ENCODE data around the gene TFPI.
A peak's percentile ranks its signal among the peaks of the same experiment; 100 is the strongest.

DNA sequence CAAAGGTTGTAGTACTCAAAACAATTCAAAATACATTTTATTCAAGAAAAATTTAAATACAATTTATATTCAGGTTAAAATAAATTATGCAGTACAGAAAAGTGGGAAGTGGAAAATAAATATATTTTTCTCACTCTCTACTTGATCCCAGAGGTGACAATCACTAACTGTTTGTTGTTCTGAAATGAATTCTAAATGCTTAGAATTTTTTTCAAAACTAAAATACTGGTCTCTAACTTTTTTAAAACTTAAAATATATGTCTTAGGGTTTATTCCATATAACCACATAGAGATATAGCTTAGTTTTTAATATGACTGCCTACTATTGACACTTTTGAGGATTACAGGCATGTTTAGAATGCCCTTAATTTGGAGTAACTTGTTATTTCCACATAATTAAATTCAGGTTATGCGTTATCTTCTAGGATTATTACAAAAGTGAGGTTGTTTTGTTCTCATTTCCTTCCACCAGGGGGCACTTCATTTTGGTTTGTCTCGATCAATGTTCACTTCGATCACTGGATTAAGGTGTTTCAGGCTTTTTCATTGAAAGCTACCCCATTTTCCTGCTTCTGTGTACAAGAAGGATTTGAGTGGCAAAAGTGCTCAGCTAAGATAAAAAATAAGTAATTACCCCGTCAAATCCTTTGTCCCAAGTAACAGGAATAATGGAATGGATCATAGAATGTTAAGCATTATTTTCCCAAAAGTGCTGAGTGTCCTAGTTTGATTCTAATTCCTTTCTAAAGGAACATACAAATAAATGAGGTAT lies 27.1 kb upstream of the TFPI start:
- TF ChIP-seq, protein P1, sequence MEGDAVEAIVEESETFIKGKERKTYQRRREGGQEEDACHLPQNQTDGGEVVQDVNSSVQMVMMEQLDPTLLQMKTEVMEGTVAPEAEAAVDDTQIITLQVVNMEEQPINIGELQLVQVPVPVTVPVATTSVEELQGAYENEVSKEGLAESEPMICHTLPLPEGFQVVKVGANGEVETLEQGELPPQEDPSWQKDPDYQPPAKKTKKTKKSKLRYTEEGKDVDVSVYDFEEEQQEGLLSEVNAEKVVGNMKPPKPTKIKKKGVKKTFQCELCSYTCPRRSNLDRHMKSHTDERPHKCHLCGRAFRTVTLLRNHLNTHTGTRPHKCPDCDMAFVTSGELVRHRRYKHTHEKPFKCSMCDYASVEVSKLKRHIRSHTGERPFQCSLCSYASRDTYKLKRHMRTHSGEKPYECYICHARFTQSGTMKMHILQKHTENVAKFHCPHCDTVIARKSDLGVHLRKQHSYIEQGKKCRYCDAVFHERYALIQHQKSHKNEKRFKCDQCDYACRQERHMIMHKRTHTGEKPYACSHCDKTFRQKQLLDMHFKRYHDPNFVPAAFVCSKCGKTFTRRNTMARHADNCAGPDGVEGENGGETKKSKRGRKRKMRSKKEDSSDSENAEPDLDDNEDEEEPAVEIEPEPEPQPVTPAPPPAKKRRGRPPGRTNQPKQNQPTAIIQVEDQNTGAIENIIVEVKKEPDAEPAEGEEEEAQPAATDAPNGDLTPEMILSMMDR (IDR thresholded peaks at IDR 0.05): peak; percentile 80
- no peak for TF ChIP-seq ATF1 (CRISPR knock-in tag; IDR thresholded peaks at IDR 0.05)
- TF ChIP-seq, protein P2, sequence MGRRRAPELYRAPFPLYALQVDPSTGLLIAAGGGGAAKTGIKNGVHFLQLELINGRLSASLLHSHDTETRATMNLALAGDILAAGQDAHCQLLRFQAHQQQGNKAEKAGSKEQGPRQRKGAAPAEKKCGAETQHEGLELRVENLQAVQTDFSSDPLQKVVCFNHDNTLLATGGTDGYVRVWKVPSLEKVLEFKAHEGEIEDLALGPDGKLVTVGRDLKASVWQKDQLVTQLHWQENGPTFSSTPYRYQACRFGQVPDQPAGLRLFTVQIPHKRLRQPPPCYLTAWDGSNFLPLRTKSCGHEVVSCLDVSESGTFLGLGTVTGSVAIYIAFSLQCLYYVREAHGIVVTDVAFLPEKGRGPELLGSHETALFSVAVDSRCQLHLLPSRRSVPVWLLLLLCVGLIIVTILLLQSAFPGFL (CRISPR knock-in tag; IDR thresholded peaks at IDR 0.05; ENCODE audit: borderline replicate concordance): no peak
- no peak for TF ChIP-seq USF2 (CRISPR knock-in tag; IDR thresholded peaks at IDR 0.05)
- TF ChIP-seq NR2C2 (CRISPR knock-in tag; IDR thresholded peaks at IDR 0.05): no peak
- TF ChIP-seq, protein P3, sequence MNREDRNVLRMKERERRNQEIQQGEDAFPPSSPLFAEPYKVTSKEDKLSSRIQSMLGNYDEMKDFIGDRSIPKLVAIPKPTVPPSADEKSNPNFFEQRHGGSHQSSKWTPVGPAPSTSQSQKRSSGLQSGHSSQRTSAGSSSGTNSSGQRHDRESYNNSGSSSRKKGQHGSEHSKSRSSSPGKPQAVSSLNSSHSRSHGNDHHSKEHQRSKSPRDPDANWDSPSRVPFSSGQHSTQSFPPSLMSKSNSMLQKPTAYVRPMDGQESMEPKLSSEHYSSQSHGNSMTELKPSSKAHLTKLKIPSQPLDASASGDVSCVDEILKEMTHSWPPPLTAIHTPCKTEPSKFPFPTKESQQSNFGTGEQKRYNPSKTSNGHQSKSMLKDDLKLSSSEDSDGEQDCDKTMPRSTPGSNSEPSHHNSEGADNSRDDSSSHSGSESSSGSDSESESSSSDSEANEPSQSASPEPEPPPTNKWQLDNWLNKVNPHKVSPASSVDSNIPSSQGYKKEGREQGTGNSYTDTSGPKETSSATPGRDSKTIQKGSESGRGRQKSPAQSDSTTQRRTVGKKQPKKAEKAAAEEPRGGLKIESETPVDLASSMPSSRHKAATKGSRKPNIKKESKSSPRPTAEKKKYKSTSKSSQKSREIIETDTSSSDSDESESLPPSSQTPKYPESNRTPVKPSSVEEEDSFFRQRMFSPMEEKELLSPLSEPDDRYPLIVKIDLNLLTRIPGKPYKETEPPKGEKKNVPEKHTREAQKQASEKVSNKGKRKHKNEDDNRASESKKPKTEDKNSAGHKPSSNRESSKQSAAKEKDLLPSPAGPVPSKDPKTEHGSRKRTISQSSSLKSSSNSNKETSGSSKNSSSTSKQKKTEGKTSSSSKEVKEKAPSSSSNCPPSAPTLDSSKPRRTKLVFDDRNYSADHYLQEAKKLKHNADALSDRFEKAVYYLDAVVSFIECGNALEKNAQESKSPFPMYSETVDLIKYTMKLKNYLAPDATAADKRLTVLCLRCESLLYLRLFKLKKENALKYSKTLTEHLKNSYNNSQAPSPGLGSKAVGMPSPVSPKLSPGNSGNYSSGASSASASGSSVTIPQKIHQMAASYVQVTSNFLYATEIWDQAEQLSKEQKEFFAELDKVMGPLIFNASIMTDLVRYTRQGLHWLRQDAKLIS (CRISPR knock-in tag; IDR thresholded peaks at IDR 0.05; ENCODE audit: borderline replicate concordance): no peak
- TF ChIP-seq NR1H2 (CRISPR knock-in tag; IDR thresholded peaks at IDR 0.05): no peak
